LNCAP (cell line): ENCODE measurements around the gene NPAS3.

Source experiments
- CTCF ChIP-seq: fragments of 450-650 bp; IDR thresholded peaks from 2 replicates; pipeline ENCODE4 v1.5.1; 2017; ENCODE audit warnings: mild to moderate bottlenecking

NPAS3 gene

GRCh38 chr14:33480887-33481184 lies 542.2 kb downstream of the NPAS3 start:
- no peak for TF ChIP-seq CTCF

GRCh38 chr14:33483110-33483509 lies 544.4 kb downstream of the NPAS3 start:
- no peak for TF ChIP-seq CTCF

GRCh38 chr14:33483541-33483940 lies 544.9 kb downstream of the NPAS3 start:
- TF ChIP-seq CTCF: no peak

- no peak for TF ChIP-seq CTCF
Measured at GRCh38 chr14:33484264-33484663, 545.6 kb downstream of the NPAS3 start.

GRCh38 chr14:33486332-33486890 lies 547.7 kb downstream of the NPAS3 start:
- TF ChIP-seq CTCF: no peak

GRCh38 chr14:33488582-33488981 lies 549.9 kb downstream of the NPAS3 start:
- no peak for TF ChIP-seq CTCF

GRCh38 chr14:33490555-33490954 lies 551.9 kb downstream of the NPAS3 start:
- TF ChIP-seq CTCF: no peak

GRCh38 chr14:33491112-33491511 lies 552.4 kb downstream of the NPAS3 start:
- no peak for TF ChIP-seq CTCF
